Dendritic cell treated with granulocyte-macrophage colony-stimulating factor and Interleukin-4, amounts not matched to agents 40 ng/mL and 50 ng/mL, for 4 days (primary cell): ENCODE measurements around the gene NPAS3.

ENCODE experiments used
- H3K27ac Mint-ChIP-seq: one replicate; pipeline ENCODE4 v1.8.0; 2022; ENCODE audit warnings: mild to moderate bottlenecking, mixed read lengths
- H3K27me3 Mint-ChIP-seq: one replicate; pipeline ENCODE4 v1.8.0; 2022; ENCODE audit warnings: mild to moderate bottlenecking, mixed read lengths
- H3K36me3 Mint-ChIP-seq: one replicate; pipeline ENCODE4 v1.8.0; 2022; ENCODE audit warnings: low read depth, mixed read lengths
- H3K4me1 Mint-ChIP-seq: one replicate; pipeline ENCODE4 v1.8.0; 2022; ENCODE audit warnings: low read depth, mixed read lengths
- H3K4me3 Mint-ChIP-seq: one replicate; pipeline ENCODE4 v1.8.0; 2022; ENCODE audit warnings: mild to moderate bottlenecking, moderate library complexity, mixed read lengths
- H3K9me3 Mint-ChIP-seq: one replicate; pipeline ENCODE4 v1.8.0; 2022; ENCODE audit warnings: mixed read lengths
- intact Hi-C: fragments of 100-400 bp; cut with micrococcal nuclease; formaldehyde crosslinking; loops from one replicate; pipeline ENCODE4 v1.15.0; 2022

Gene NPAS3

DNA sequence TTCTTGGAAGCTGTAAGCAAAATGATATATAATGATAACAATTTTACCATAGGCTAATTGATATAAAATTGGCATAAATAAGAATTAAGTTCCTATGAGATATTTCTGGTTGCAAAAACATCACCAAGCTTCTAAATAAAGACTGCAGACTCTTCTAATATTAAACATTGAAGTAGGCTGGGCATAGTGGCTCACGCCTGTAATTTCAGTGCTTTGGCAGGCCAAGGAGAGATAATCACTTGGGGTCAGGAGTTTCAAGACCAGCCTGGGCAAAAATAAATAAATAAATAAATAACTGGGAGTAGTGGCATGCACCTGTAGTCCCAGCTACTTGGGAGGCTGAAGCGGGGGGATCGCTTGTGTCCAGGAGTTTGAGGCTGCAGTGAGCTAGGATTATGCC lies 71.8 kb downstream of the NPAS3 start:
- Mint-ChIP-seq H3K4me1 (no peaks in the 10 kb centered on the region), H3K36me3 (no peaks in the 10 kb centered on the region), H3K9me3 (no peaks in the 10 kb centered on the region), H3K4me3 (no peak overlapping the region), H3K27me3 (no peaks in the 10 kb centered on the region), H3K27ac (no peak overlapping the region)
- intact Hi-C loops: no loop called here

DNA sequence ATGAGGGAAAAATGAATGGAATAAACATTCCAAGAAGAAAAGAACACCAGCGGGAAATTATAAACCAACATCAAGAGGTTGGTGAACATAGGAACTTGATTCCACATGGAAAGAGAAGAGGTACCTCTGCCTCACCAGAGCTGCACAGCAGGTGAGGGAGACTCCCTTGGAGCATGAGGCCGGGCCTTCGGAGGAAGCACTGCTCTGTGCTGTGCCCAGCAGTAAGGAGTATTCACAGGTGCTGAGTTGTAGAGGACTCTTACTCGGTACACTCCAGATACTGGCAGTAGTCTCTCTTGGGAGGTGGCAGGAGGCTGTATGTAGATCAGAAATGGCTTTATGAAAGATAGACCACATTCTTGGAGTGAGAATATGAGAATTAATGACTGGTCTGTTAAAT lies 76.0 kb downstream of the NPAS3 start:
- Mint-ChIP-seq H3K27ac (no peak overlapping the region), H3K27me3 (no peaks in the 10 kb centered on the region), H3K9me3 (no peaks in the 10 kb centered on the region), H3K4me3 (no peak overlapping the region), H3K36me3 (no peaks in the 10 kb centered on the region), H3K4me1 (no peaks in the 10 kb centered on the region)
- intact Hi-C loops: no loop called here

DNA sequence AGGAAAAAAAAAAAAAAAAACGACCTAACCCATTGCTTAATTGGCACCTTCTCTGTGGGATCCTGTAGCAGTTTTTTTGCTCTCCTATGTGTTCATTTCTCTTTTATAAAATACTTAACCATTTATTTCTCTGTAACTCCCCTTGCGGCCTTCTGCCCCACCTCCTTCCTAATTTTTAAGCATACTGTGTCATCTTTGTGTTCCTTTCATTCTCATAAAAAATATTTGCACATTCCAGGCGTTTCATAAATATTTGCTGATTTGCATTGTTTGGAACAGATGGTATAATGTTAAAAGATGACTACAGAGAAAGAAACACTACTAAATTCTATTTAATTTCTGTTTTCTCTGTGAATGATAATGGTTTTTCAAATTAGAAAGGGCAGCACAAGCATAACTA lies 77.9 kb downstream of the NPAS3 start:
- H3K4me3 Mint-ChIP-seq: no peak overlapping the region
- H3K27me3 Mint-ChIP-seq: no peaks in the 10 kb centered on the region
- no peaks in the 10 kb centered on the region for H3K9me3 Mint-ChIP-seq
- intact Hi-C loops: no loop called here
- H3K4me1 Mint-ChIP-seq: no peaks in the 10 kb centered on the region
- H3K36me3 Mint-ChIP-seq: no peaks in the 10 kb centered on the region
- no peak overlapping the region for H3K27ac Mint-ChIP-seq

DNA sequence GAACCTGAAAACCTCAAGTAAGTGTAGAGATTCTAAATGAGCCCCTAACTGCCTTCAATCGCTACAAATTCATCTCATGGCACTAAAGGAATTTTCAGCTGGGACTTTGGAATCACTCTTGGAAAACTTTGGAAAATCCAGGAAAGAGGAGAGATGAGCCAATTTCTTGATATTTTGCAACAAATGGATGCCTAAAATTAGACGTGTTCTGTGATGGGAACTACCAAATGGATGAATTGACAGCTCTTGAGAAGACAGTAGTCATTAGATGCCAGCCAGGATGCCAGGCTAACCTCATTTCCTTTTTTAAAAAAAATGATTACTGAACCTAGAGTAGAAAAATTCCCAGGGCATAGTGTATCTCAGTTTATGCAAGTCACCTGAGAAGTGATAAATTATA lies 78.3 kb downstream of the NPAS3 start:
- intact Hi-C loops: no loop called here
- H3K27me3 Mint-ChIP-seq: no peaks in the 10 kb centered on the region
- no peaks in the 10 kb centered on the region for H3K36me3 Mint-ChIP-seq
- H3K4me1 Mint-ChIP-seq: no peaks in the 10 kb centered on the region
- H3K9me3 Mint-ChIP-seq: no peaks in the 10 kb centered on the region
- no peak overlapping the region for H3K4me3 Mint-ChIP-seq
- no peak overlapping the region for H3K27ac Mint-ChIP-seq

DNA sequence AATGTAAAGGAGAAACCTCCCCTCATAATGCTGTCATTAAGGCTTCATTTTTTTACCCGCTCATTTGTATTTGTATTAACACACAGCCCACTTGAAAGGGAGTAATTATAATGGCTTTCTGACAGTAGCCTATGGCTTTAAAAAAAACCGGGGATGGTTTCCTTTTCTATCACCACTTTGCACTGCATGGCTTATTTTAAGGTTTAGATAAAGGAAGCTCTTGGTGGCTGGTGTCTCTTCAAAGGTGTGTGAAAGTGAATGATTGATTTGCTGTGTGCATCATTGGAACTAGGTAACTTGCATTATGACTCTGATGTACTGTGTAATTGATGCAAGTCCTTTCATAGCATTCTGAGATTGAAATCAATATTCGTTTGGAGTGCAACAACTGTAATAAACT lies 80.7 kb downstream of the NPAS3 start:
- Mint-ChIP-seq H3K4me1 (no peaks in the 10 kb centered on the region), H3K27me3 (no peaks in the 10 kb centered on the region)

DNA sequence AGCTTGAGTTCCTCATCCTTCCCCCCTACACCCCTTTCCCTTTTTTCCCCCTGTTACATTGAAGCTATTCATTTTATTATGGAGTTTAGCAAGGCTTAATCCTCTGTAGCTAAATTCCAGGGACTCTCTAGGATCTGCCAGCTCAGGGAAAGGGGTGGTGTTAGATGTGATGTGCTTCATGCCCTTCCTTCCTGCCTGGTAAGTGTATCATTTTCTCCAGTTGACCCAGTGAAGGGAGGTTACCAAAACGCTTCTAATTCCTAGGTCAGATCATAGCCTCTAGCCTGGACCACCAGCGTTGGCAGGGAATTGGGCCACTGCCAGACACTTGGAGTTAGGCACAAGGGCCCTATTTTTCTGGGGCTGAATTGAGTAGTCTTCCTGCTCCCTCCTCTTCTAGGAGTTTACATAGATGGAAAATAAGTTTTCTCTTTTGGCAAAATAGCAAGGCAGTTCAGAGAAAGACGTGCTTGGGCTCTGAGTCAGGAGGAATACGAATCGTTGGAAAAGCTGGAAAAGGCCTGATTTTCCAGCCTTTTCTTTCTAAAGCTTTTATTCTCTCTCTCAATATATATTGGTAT lies 88.3 kb downstream of the NPAS3 start:
- H3K27ac Mint-ChIP-seq: no peak overlapping the region
- no peaks in the 10 kb centered on the region for H3K4me1 Mint-ChIP-seq
- no peaks in the 10 kb centered on the region for H3K27me3 Mint-ChIP-seq
- peaks cover 24% of the 10 kb centered on the region for H3K9me3 Mint-ChIP-seq
- H3K4me3 Mint-ChIP-seq: no peak overlapping the region
- H3K36me3 Mint-ChIP-seq: no peaks in the 10 kb centered on the region
- intact Hi-C loops: no loop called here

More for the DNA sequence above, 80.7 kb downstream of the NPAS3 start:
- H3K4me3 Mint-ChIP-seq: no peak overlapping the region
- no peaks in the 10 kb centered on the region for H3K36me3 Mint-ChIP-seq
- intact Hi-C loops: no loop called here
- H3K27ac Mint-ChIP-seq: no peak overlapping the region
- H3K9me3 Mint-ChIP-seq: no peaks in the 10 kb centered on the region

DNA sequence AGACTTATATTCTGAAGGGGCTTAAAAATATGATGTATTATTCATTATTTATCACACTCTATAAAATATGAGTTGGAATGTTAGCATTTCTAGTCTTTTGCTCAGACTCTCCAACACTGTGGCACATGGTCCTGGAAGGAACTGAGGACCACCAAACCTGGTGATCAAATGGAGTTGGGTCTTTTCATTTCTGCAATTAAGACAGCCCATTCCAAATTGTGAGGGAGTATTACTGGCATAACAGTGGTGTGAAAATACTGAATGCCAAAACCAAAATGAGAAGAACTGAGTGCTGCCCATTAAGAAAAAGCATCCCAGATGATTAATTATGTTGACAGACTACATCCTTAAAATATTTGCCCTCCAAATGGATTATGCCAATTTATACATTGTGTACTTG lies 90.8 kb downstream of the NPAS3 start:
- intact Hi-C loops: no loop called here
- Mint-ChIP-seq H3K27ac (no peak overlapping the region), H3K4me3 (no peak overlapping the region), H3K36me3 (no peaks in the 10 kb centered on the region), H3K27me3 (no peaks in the 10 kb centered on the region), H3K4me1 (no peaks in the 10 kb centered on the region), H3K9me3 (peaks cover 24% of the 10 kb centered on the region)

DNA sequence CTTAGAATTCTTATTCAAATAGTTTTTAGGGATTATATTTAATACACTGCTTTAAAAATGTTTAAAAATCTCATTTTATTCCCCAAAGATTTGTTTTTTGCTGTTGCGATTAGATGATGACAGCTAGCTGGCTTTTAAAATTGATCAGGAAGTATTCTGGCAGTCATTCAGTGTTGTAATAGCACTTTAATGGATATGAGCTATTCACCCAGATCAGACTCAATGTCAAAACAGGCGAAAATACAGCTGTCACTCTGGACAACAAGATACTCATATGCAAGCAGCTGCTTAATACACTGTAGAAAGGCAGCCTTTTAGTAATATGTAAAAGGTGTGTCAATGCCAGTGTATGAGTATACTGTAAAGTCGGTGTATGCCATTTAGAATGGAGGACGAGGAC lies 91.7 kb downstream of the NPAS3 start:
- Mint-ChIP-seq H3K4me3 (no peak overlapping the region), H3K9me3 (peaks cover 20% of the 10 kb centered on the region), H3K4me1 (no peaks in the 10 kb centered on the region), H3K36me3 (no peaks in the 10 kb centered on the region), H3K27me3 (no peaks in the 10 kb centered on the region), H3K27ac (no peak overlapping the region)
- intact Hi-C loops: no loop called here

DNA sequence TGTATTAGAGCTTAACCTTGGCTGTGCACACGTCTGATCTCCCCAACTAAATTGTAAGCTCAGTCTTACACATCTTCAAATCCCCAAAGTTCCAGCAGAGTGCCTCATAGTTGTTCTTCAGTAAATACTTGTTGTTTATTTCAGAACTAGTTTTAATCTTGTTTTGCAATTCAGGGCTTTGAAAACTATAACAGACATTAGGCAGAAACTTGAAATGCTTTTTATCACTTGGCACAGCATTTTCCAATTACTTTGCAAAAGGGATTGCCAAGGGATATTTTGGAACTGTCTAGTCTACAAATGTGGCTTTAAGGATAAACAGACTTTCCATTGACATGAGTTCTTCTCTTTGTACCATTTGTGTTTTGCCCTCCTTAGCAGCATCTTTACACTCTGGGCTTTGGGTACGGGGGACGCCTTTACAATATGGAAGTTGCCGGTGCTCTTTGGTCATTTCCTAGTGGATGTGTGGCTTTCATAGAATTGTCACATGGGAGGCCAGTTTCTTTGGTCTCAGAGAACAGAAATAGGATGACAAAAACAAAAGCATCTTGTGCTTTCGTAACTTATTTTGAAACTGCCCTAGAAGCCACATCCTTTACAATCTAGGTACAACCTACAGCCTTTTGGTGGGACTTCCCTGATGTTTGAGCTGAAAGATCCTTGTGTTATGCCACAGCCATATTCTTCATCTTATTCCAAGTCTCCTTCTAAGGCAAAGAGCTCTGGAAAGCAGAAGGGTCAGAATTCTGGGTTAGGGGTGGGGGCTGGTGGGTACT lies 96.9 kb downstream of the NPAS3 start:
- no peaks in the 10 kb centered on the region for H3K27me3 Mint-ChIP-seq
- intact Hi-C loops: no loop called here
- no peaks in the 10 kb centered on the region for H3K9me3 Mint-ChIP-seq
- no peak overlapping the region for H3K4me3 Mint-ChIP-seq
- H3K36me3 Mint-ChIP-seq: no peaks in the 10 kb centered on the region
- H3K4me1 Mint-ChIP-seq: no peaks in the 10 kb centered on the region
- no peak overlapping the region for H3K27ac Mint-ChIP-seq

DNA sequence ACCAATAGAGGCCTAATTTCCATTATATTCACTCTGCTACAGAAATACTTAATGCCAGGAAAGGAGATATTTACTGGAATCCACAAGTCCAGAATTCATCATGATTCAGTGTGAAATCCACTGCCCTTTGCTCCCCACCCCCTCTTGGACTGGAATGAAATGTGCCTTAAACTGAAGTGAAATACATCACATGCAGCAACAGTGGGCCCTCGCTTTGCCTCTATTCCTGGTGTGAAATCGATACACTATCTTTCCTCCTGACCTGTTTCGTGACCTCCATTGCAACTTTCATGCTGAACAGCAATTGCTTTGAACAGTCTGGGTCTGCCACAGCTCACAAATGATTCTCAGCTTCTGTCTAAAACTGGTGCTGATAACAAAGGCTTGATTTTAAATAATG lies 100.6 kb downstream of the NPAS3 start:
- Mint-ChIP-seq H3K9me3 (peaks cover 20% of the 10 kb centered on the region), H3K4me1 (no peaks in the 10 kb centered on the region), H3K27ac (no peak overlapping the region), H3K27me3 (no peaks in the 10 kb centered on the region), H3K36me3 (no peaks in the 10 kb centered on the region), H3K4me3 (no peak overlapping the region)
- intact Hi-C loops: no loop called here

DNA sequence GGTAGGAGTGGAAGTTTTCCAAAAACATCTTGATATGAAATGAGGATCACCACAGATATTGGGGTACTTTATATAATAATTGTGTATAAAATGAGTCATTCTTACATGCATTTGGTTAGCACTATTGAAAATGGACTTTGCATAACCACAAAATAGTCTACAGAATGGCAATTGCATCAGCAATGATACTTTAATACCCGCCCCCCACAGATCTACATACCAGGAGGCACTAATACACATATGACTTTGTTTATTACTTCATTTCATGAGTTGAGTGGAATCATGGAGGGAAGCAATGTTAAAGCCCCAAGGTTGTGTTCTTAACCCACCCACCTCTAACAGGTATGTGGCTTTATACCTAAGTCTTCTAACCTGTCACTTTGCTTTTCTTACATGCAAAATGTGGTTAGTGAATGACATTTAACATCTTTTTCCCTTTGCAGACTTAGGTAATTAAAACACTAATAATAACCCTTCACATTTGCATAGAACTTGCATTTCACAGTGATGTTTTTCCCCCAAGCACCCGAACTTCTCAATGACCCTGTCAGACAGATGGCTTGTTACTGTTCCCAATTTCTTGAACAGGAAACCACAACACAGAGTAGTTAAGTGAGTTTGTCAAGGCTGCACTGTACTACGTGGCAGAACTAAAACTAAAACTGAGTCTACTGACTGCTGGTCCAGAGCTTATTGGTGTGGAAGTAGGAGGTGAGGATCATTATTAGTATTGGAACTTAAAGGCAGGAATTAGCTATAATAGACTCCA lies 101.9 kb downstream of the NPAS3 start:
- Mint-ChIP-seq H3K9me3 (peaks cover 32% of the 10 kb centered on the region), H3K27me3 (no peaks in the 10 kb centered on the region), H3K4me1 (no peaks in the 10 kb centered on the region), H3K27ac (no peak overlapping the region), H3K4me3 (no peak overlapping the region), H3K36me3 (no peaks in the 10 kb centered on the region)
- intact Hi-C loops: no loop called here

DNA sequence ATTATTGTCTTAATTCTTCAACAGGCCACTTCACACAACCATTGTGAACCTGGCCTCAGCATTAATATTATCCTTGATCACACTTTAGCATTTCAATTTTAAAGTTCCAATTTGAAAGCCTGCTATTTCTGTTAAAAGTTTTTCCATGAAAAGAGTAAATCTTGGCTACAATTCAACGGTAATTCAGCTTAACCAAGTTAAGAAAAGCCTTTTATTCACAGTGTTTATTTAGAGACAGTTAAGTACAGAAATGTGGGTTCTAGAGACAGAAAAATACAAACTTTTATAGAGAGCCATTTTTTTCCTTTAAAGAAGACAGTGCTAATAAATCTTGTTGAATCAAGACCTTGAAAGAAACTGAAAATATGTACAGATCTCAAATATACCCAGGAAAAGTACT lies 103.9 kb downstream of the NPAS3 start:
- no peak overlapping the region for H3K27ac Mint-ChIP-seq
- no peaks in the 10 kb centered on the region for H3K4me1 Mint-ChIP-seq
- intact Hi-C loops: no loop called here
- H3K36me3 Mint-ChIP-seq: no peaks in the 10 kb centered on the region
- H3K9me3 Mint-ChIP-seq: peaks cover 45% of the 10 kb centered on the region
- H3K27me3 Mint-ChIP-seq: no peaks in the 10 kb centered on the region
- no peak overlapping the region for H3K4me3 Mint-ChIP-seq

DNA sequence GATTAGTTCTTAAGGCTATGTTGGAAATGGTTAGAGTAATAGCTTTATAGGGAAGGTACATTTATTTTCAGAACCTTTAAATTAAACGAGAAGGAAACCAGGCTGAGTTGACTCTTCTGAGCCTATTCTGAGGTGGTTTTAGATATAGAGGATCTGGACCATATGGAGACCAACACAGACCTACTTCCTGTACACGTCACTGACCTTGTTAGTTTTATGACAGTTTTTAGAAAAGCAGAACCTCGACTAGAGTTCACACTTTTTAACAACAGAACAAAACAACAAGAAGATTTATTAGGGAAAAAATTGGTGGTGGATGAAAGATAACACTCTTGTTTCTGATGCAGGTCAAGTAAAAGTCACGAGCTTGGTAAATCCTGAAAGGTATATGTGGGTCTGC lies 107.1 kb downstream of the NPAS3 start:
- Mint-ChIP-seq H3K4me3 (no peak overlapping the region), H3K9me3 (peaks cover 59% of the 10 kb centered on the region), H3K4me1 (no peaks in the 10 kb centered on the region), H3K27ac (no peak overlapping the region), H3K36me3 (no peaks in the 10 kb centered on the region), H3K27me3 (no peaks in the 10 kb centered on the region)
- intact Hi-C loops: no loop called here

DNA sequence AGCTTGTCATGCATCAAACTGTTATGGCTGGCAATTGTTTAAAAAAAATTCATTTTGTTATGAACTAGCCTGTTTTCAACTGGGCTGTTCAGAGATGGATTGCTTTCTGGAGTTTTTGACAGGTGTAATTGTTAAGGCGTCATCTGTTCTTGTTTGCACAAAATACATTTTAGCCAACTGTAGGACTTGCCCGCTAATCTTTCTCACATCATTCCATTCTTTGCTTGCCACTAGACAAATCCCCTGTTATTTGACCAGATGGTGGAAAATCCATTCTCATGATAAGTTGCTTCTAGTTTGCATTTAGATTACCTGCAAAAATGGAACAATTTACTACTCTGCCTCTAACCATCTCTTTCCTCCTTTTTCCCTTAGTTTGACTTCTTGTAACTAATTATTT lies 114.3 kb downstream of the NPAS3 start:
- Mint-ChIP-seq H3K9me3 (peaks cover 14% of the 10 kb centered on the region), H3K27ac (no peak overlapping the region), H3K4me1 (no peaks in the 10 kb centered on the region), H3K27me3 (no peaks in the 10 kb centered on the region), H3K4me3 (no peak overlapping the region), H3K36me3 (no peaks in the 10 kb centered on the region)
- intact Hi-C loops: no loop called here
